Lower leg skin (tissue), 4 donors: Measurements from ENCODE around the gene ROBO1. TPM values are rescaled to one million over a fixed set of nuclear protein-coding genes. Genes with fewer than 3 reads are reported as not detected.

ENCODE experiments used
- DNase-seq, 2 donors: peaks; one replicate each; pipeline ENCODE4 v3.0.0-alpha.2; 2019; ENCODE audit warnings: low spot score in 2 of 2
- H3K4me3 ChIP-seq: fragments of 200-600 bp; sonication (generic); 2 replicates; pipeline ENCODE4 v1.5.1; 2017; ENCODE audit warnings: mild to moderate bottlenecking, low read depth; ENCODE audit not compliant: poor library complexity, severe bottlenecking
- POLR2A ChIP-seq, 2 donors: fragments of 450-650 bp; IDR thresholded peaks; one replicate each; pipeline ENCODE4 v1.6.1; 2016 to 2017; ENCODE audit warnings: antibody characterized with exemption in 2 of 2, mild to moderate bottlenecking in 1 of 2, moderate library complexity in 1 of 2
- WGBS, 2 donors: methylation state at CpG; one replicate each; pipeline ENCODE4 v1.1.5; 2018; 5-methylcytosine and 5-hydroxymethylcytosine counted together
- intact Hi-C: fragments of 100-400 bp; cut with DNase I; formaldehyde crosslinking; loops from one replicate; pipeline ENCODE4 v1.15.0; 2023; ENCODE audit warnings: low total_unique reads
- total RNA-seq, 4 donors: library from RNA; depleted of rRNA; stranded (reverse); fragments of >200 nt; gene quantifications; one replicate each; pipeline ENCODE4 v1.1.0, GENCODE V29; 2016
- TF ChIP-seq, protein P1 (sequence below), 3 donors: fragments of 450-650 bp; IDR thresholded peaks; one replicate each; pipeline ENCODE4 v1.5.1; 2016; ENCODE audit warnings: antibody characterized with exemption in 3 of 3, mild to moderate bottlenecking in 3 of 3, moderate library complexity in 2 of 3

The ROBO1 gene
- total RNA-seq, 4 donors from 2014 or later = 26.3 to 60.0 (median 51.0) TPM

- no peak overlapping the region for H3K4me3 ChIP-seq
- DNase-seq = no peak
- TF ChIP-seq POLR2A (IDR thresholded peaks at IDR 0.05) = no peak
- TF ChIP-seq, protein P1, sequence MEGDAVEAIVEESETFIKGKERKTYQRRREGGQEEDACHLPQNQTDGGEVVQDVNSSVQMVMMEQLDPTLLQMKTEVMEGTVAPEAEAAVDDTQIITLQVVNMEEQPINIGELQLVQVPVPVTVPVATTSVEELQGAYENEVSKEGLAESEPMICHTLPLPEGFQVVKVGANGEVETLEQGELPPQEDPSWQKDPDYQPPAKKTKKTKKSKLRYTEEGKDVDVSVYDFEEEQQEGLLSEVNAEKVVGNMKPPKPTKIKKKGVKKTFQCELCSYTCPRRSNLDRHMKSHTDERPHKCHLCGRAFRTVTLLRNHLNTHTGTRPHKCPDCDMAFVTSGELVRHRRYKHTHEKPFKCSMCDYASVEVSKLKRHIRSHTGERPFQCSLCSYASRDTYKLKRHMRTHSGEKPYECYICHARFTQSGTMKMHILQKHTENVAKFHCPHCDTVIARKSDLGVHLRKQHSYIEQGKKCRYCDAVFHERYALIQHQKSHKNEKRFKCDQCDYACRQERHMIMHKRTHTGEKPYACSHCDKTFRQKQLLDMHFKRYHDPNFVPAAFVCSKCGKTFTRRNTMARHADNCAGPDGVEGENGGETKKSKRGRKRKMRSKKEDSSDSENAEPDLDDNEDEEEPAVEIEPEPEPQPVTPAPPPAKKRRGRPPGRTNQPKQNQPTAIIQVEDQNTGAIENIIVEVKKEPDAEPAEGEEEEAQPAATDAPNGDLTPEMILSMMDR (IDR thresholded peaks at IDR 0.05) = no peak
- 52 to 56% methylated on average over 3 of the region's 3 CpGs for WGBS, 2 donors
- intact Hi-C loops = no loop called here
Measured at GRCh38 chr3:78839693-78840092, 928.1 kb downstream of the ROBO1 start.

DNA sequence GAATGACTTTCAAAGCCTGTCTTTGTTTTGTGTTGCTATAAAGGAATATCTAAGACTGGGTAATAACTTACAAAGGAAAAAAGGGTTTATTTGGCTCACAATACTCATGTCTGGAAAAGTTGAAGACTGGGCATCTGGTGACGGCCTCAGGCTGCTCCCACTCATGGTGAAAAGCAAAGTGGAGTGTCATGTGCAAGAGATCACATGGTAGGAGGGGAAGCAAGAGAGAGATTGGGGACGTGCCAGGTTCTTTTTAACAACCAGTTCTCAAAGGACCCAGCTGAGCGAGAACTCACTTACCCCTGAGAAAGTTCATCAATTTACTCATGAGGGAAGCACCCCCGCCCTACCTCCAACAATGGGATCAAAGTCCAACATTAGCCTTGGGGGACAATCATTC is 929.4 kb downstream of the ROBO1 start:
- 84 to 89% methylated on average over 4 of the region's 4 CpGs for WGBS, 2 donors
- intact Hi-C loops = no loop called here
- no peak overlapping the region for H3K4me3 ChIP-seq
- no peak for DNase-seq
- no peak for TF ChIP-seq POLR2A (IDR thresholded peaks at IDR 0.05)
- TF ChIP-seq, protein P1 (IDR thresholded peaks at IDR 0.05) = no peak

GRCh38 chr3:78834910-78835309 is 932.9 kb downstream of the ROBO1 start:
- no peak overlapping the region for H3K4me3 ChIP-seq
- WGBS, 2 donors = 51 to 77% methylated on average over 3 of the region's 3 CpGs
- no peak for DNase-seq
- TF ChIP-seq POLR2A (IDR thresholded peaks at IDR 0.05) = no peak
- intact Hi-C loops = no loop called here

- DNase-seq = no peak
- TF ChIP-seq, protein P1 (IDR thresholded peaks at IDR 0.05) = no peak
- no peak for TF ChIP-seq POLR2A (IDR thresholded peaks at IDR 0.05)
- intact Hi-C loops = no loop called here
- 95 to 97% methylated on average over 5 of the region's 5 CpGs for WGBS, 2 donors
- H3K4me3 ChIP-seq = no peak overlapping the region
Measured at GRCh38 chr3:78832785-78833204, 935.0 kb downstream of the ROBO1 start.

DNA sequence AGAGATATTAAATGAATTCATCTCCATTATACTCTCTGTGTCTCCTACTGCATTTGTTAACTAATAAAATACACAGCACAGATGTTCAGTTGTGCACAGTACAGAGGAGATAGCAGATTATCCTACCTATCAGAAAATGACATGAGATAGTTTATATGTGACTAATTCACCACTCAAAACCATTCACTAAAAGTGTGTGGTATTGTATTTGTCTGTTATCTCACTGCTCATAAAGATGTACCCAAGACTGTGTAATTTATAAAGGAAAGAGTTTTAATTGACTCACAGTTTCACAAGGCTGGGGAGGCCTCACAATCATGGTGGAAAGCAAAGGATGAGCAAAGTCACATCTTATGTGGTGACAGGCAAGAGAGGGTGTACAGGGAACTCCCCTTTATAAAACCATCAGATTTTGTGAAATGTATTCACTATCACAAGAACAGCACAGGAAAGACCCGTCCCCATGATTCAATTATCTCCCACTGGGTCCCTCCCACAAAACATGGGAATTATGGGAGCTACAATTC is 936.3 kb downstream of the ROBO1 start:
- 86 to 89% methylated on average over 1 of the region's 1 CpG for WGBS, 2 donors
- DNase-seq = no peak
- intact Hi-C loops = no loop called here
- no peak overlapping the region for H3K4me3 ChIP-seq
- TF ChIP-seq POLR2A (IDR thresholded peaks at IDR 0.05) = no peak
- TF ChIP-seq, protein P1 (IDR thresholded peaks at IDR 0.05) = no peak

- WGBS, 2 donors = 57 to 60% methylated on average over 5 of the region's 5 CpGs
- no peak for DNase-seq
- intact Hi-C loops = no loop called here
- no peak for TF ChIP-seq POLR2A (IDR thresholded peaks at IDR 0.05)
- TF ChIP-seq, protein P1 (IDR thresholded peaks at IDR 0.05) = no peak
- H3K4me3 ChIP-seq = no peak overlapping the region
Measured at GRCh38 chr3:78830470-78830869, 937.3 kb downstream of the ROBO1 start.
